Activated naive CD8-positive, alpha-beta T cell treated with anti-CD3 and anti-CD28 coated beads, Interleukin-2, amount 50 U/mL, for 24 hours (primary cell): ENCODE results near the gene CADPS2.

ENCODE experiments used
- ATAC-seq: fragments of 150-1000 bp; cut with Tn5 transposase; one replicate; pipeline ENCODE4 v1.10.0; 2021
- DNase-seq: peaks from one replicate; pipeline ENCODE4 v3.0.0; 2021
- H3K27ac Mint-ChIP-seq: one replicate; pipeline ENCODE4 v1.8.0; 2021; ENCODE audit warnings: mild to moderate bottlenecking, mixed read lengths
- H3K27me3 Mint-ChIP-seq: one replicate; pipeline ENCODE4 v1.8.0; 2021; ENCODE audit warnings: mixed read lengths
- H3K36me3 Mint-ChIP-seq: one replicate; pipeline ENCODE4 v1.8.0; 2021; ENCODE audit warnings: low read depth, mixed read lengths
- H3K4me1 Mint-ChIP-seq: one replicate; pipeline ENCODE4 v1.8.0; 2021; ENCODE audit warnings: mixed read lengths
- H3K4me3 Mint-ChIP-seq: one replicate; pipeline ENCODE4 v1.8.0; 2021; ENCODE audit warnings: mild to moderate bottlenecking, moderate library complexity, mixed read lengths
- H3K9me3 Mint-ChIP-seq: one replicate; pipeline ENCODE4 v1.8.0; 2021; ENCODE audit warnings: mixed read lengths

Gene CADPS2

DNA sequence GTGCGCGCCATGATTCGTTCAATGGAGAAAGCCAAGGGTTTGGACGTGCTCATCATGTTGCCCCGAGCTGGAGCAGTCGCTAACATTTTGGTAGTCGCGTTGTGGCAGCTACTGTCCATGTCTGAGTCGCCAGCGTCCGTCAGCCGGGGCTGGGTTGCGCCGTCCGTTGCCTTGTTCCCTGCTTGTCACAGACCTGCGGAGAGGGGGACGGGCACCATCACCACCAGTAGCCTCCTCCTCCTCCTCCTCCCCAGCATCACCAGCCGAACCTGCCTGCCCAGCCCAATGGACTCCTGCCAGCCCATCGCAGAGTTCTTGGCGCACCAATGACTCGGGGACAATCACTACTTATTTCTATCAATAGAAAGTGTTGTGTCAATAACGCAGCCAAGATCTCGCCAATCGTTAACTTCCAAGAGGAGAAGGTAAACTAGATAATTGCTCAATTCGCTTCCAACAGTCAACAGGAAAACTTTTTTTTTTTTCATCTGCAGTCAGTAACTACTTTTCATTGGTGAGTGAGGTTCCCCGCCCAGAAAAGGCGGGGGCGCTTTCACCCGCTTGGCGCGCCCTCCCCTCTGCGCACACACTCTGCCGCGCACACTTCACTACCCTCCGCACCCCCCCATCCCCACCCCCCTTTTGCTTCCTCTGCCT lies 581.8 kb downstream of the CADPS2 start, which contains the start of gene FEZF1:
Gene FEZF1 (minus strand): TSS at position 432 of the 657 bp plus-strand sequence. CDS start 313 bp downstream, at position 119.
- ATAC-seq: no peak
- Mint-ChIP-seq H3K4me1 (peaks cover 1% of the 10 kb centered on the region), H3K4me3 (no peak within 1 kb of the TSS), H3K27me3 (peaks cover 86% of the 10 kb centered on the region), H3K9me3 (peaks cover under 1% of the 10 kb centered on the region), H3K27ac (no peak within 1 kb of the TSS), H3K36me3 (peaks cover 6% of the 10 kb centered on the region)
- DNase-seq: no peak

DNA sequence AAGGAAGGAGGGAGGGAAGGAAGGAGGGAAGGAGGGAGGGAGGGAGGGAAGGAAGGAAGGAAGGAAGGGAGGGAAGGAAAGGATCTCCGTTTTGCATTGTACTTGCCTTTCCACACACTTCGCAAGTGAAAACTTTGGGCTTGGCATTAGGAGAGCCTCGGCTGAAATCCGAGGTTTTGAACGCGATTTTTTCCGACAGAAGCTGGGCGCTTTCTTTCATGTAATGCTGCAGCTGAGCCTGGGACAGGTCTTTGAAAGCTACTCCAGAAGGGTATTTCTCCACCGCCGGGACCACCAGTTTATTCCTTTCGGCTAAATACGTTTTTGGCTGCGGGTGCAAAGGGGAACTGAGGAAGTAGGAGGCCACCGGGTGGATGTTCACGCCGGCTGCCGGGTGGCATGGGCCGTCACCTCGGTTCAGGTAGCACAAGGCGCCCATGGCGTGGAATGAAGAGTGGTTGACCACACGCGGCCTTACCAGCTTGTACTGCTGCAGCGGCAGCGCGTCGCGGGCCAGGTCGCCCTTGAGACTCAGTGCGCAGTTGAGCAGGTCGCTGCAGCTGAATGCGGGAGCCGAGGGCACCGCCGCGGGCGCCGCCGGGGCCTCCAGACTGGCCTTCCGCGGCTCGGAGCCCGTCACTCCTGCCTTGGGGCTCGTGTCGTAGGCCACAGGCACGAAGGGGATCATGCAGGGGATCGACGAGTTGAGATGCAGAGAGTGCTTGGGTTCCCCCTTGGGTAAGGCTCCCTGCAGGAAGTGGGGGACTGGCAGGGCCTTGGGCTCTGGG lies 582.5 kb downstream of the CADPS2 start:
- Mint-ChIP-seq H3K36me3 (peaks cover 6% of the 10 kb centered on the region), H3K27ac (no peak overlapping the region), H3K9me3 (peaks cover 8% of the 10 kb centered on the region), H3K4me3 (no peak overlapping the region), H3K4me1 (peaks cover 1% of the 10 kb centered on the region), H3K27me3 (peaks cover 86% of the 10 kb centered on the region)
- ATAC-seq: no peak
- DNase-seq: no peak

DNA sequence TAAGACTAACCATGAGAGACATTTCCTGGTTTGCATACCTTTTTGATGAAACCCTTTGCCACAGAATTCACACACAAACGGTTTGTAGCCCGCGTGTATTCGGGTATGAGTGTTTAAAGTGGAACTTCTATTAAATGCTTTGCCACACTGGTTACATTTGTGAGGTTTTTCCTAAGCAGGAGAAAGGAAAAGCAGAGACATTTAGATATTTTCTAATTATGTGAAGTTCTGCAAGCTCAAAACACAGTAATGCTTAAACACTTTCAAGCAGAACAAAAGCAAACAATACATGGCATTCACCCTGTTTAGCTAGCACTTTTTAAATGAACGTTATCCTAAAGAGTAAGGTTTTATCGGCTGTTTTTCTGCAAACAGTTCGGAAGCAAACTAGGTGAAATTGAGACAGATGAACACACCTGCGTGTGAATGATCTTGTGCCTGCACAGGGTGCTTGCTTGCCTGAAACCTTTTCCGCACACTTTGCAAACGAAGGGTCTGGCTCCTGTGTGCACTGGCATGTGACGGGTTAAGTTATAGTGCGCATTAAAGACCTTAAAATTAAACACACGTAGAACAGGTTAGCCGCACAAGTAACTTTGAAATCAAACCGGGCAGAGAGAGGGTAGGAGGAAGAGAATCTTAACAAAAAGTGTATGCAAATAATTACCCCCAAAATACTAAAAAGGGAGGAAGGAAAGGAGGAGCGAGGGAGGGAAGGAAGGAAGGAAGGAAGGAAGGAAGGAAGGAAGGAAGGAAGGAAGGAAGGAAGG lies 583.3 kb downstream of the CADPS2 start:
- ATAC-seq (no peak), DNase-seq (no peak)
- Mint-ChIP-seq H3K36me3 (peaks cover 6% of the 10 kb centered on the region), H3K4me1 (peaks cover 1% of the 10 kb centered on the region), H3K27ac (no peak overlapping the region), H3K9me3 (peaks cover 10% of the 10 kb centered on the region), H3K4me3 (no peak overlapping the region), H3K27me3 (peaks cover 87% of the 10 kb centered on the region)

DNA sequence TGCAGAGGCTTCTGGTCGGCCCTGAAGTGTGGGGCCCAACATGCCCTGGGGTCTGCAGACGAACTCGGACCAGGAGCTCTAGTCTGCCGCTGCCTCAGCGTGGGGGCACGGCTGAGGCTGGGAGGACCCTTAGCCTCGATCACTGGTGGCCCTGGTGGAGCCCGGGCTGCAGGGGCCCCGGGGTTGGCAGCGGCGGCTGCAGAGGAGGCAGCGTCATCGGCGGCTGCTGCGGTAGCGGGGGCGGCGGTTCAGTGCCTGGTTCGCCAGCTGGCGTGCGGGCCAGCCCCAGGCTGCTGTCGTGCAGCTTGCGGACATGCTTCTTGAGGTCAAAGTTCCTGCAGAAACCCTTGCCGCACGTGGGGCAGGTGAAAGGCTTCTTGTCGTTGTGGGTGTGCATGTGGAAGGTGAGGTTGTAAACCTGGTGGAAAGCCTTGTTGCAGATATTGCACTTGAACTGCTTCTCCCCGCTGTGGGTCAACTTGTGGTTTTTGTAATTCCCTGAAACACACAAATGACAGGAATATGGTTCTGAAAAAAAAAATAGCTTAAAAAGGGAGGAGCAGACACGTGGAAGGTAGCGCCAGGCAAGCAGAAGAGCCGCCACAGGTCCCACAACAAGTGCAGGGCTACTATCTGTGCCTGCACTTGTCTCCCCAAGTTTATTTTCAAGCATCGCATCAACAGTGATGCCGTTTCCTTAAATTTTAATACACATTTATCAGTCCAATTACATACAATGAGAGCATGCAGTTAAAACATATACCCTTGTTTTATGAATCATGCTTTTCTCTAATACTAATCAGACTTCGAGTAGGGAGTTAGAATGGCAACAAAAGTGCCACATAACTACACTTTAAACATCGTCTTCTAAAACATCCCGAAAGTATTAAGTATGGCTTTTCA lies 584.2 kb downstream of the CADPS2 start:
- no peak overlapping the region for H3K27ac Mint-ChIP-seq
- no peak for DNase-seq
- peaks cover 6% of the 10 kb centered on the region for H3K36me3 Mint-ChIP-seq
- no peak overlapping the region for H3K4me3 Mint-ChIP-seq
- H3K4me1 Mint-ChIP-seq: peaks cover 1% of the 10 kb centered on the region
- peaks cover 10% of the 10 kb centered on the region for H3K9me3 Mint-ChIP-seq
- no peak for ATAC-seq
- H3K27me3 Mint-ChIP-seq: peaks cover 83% of the 10 kb centered on the region

DNA sequence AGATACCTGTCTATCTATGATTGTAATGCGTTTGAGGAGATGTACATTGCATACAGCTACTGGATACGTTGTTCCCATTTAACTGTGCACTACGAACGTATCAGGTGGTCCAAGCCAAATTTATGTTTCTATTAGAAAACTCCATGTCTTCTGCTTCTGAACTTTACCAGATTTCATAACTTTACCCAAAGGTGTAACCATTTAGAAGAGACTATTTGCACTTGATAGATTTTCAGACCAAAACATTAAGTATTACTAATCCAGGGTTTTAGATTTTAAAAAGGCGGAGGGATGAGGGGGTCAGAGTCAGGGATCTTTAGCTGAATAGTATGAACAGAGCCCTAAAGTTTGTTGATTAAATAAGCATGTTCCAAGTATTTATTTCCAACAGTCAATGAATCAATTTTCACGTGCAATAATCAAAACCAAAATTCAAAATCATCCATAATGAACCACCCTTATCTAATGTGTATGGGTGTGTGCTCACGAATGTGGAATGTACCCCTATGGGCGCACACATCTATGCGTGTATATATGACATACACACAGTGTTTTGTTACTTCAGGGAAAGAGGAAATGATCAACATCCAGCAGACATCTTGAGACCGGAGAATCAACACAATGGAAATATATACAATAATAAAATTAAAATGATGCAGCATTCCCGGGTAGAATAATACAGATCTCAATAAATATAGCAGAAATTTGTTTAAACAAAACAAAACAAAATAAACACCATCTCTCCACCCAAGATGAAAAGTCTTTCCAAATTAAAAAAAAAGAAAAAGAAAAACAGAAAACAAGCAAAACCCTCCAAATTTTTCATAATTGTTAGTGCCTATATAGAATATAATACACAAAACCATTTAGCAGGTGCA lies 585.1 kb downstream of the CADPS2 start:
- Mint-ChIP-seq H3K9me3 (peaks cover 10% of the 10 kb centered on the region), H3K4me1 (peaks cover 1% of the 10 kb centered on the region), H3K27me3 (peaks cover 76% of the 10 kb centered on the region), H3K36me3 (peaks cover 4% of the 10 kb centered on the region), H3K27ac (no peak overlapping the region), H3K4me3 (no peak overlapping the region)
- ATAC-seq (no peak), DNase-seq (no peak)

DNA sequence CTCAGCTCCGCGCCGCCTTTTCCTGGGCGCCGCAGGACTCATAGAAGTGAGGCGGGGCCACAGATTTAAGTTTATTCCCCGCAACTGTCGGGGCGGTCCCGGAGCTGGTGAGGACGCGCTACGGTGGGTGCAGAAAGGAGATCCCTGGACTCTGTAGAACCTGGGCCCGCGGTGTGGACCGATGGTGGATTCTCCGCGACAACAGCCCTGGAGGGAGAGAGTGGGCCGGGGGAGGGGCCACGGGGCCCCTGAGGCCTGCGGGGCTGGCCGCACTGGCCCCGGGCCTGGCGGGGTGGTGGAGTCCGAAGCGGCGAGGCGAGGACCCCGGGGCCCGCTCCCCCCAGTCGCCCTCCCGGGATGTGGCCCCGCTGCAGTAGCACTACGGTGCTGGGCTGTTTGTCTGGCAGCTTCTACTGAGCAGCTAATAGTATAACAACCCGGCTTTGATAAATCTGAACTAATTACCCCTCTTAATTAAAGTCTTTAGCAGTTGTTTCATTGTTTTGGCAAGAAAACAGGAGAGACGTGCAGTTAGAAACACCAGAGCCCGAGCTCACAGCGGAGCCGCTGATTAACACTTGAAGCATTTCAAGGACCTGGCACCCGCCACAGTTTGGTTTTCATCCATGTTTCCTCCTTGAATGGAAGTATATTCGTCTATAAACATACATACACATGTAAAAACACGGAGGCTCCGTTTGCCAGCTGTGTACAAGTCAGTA lies 585.9 kb downstream of the CADPS2 start:
- Mint-ChIP-seq H3K27me3 (peaks cover 68% of the 10 kb centered on the region), H3K36me3 (peaks cover 4% of the 10 kb centered on the region), H3K4me1 (peaks cover 1% of the 10 kb centered on the region), H3K4me3 (no peak overlapping the region), H3K9me3 (peaks cover 10% of the 10 kb centered on the region), H3K27ac (no peak overlapping the region)
- DNase-seq: no peak
- ATAC-seq: peak; percentile 10

DNA sequence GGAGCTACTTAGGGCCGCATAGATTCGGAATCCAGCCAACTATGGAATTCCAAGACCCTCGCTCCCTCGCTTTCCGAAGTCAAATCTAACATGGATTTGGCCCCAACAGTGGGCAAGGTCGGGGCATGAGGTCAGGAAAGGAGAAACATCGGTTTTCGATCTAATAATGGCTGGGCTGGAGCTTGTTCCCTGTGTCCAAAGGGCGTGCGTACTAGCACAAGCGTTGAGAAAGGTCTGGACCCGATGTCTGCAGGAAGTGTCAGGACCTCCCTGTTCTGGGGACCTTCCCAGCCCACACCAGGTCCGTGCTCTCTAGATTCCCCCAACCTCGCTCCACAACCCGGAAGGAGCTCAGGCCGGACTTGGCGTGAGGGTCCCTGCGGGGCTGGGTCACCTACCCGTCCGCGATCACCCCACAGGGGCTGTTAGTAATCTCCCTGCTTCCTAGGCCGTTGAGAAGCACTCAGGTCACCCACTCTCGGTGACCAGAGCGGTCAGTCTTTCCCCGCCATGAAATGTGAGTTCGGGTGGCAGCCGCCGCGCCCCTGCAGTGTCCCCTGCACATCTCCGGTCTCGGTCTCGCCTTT lies 586.5 kb downstream of the CADPS2 start:
- Mint-ChIP-seq H3K36me3 (peaks cover 4% of the 10 kb centered on the region), H3K27me3 (peaks cover 63% of the 10 kb centered on the region), H3K27ac (no peak overlapping the region), H3K4me1 (peaks cover 1% of the 10 kb centered on the region), H3K9me3 (peaks cover 10% of the 10 kb centered on the region), H3K4me3 (no peak overlapping the region)
- DNase-seq (no peak), ATAC-seq (no peak)

DNA sequence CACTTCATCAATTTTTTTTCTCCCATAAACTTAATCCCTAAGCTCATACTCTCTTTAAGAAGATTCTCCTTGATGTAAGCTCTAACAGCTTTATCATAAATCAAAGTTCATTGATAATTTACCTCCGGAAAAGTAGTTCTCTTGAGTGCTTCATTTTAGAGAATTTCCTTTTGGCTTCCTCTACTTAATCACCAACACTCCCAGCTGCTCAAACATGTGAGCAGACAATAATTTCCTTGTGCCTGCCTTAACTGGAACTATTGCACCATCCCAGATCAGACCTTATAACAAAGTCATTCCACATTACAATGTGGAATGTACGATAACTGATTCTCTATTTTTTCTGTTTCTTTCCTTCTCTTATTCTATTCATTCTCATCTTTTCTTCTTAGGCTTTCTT lies 587.6 kb downstream of the CADPS2 start:
- H3K4me3 Mint-ChIP-seq: no peak overlapping the region
- peaks cover 4% of the 10 kb centered on the region for H3K36me3 Mint-ChIP-seq
- H3K27ac Mint-ChIP-seq: no peak overlapping the region
- no peak for DNase-seq
- peaks cover 10% of the 10 kb centered on the region for H3K9me3 Mint-ChIP-seq
- no peak for ATAC-seq
- H3K27me3 Mint-ChIP-seq: peaks cover 54% of the 10 kb centered on the region
- H3K4me1 Mint-ChIP-seq: peaks cover 1% of the 10 kb centered on the region

DNA sequence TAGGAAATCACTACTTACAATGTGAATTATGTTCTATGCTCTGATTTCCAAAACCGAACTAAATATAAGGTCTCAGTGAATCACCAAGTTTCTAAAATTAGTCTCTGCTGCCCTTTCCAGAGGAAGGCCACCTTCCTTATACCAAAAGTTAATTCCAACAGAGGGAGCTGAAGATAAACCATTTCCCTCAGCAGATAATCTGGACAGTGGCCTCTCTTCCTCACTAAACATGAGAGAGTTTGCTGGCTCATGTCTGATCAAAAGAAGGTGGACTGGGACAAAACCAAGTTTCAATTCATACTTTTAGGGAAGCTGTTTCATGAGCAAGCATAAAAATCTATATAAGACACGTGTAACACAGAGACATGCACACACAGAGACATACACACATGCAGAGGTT lies 588.1 kb downstream of the CADPS2 start:
- DNase-seq: no peak
- Mint-ChIP-seq H3K27me3 (peaks cover 50% of the 10 kb centered on the region), H3K9me3 (peaks cover 10% of the 10 kb centered on the region), H3K36me3 (peaks cover 2% of the 10 kb centered on the region), H3K4me3 (no peak overlapping the region), H3K27ac (no peak overlapping the region), H3K4me1 (no peaks in the 10 kb centered on the region)
- ATAC-seq: no peak

DNA sequence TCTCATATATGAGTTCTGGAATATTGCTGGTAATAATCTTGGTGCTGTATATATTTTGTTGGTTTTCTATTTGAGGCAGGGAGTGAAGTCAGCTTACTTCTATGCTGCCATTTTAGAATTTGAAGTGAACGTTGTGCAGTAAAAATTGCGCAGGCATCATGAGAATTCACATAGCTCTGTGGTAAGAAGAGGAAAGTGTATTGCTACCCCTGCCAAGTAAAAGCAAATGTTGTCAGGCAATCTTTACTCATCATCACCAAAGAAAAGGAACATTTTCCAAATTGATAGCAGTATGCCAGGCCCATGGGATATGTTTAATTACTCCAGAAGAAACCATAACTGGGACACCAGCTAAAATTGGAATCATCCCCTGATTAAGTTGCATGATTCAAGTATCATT lies 595.1 kb downstream of the CADPS2 start:
- Mint-ChIP-seq H3K36me3 (no peaks in the 10 kb centered on the region), H3K4me3 (no peak overlapping the region), H3K27ac (no peak overlapping the region), H3K9me3 (peaks cover 9% of the 10 kb centered on the region), H3K4me1 (no peaks in the 10 kb centered on the region), H3K27me3 (peaks cover 2% of the 10 kb centered on the region)
- DNase-seq (no peak), ATAC-seq (no peak)

DNA sequence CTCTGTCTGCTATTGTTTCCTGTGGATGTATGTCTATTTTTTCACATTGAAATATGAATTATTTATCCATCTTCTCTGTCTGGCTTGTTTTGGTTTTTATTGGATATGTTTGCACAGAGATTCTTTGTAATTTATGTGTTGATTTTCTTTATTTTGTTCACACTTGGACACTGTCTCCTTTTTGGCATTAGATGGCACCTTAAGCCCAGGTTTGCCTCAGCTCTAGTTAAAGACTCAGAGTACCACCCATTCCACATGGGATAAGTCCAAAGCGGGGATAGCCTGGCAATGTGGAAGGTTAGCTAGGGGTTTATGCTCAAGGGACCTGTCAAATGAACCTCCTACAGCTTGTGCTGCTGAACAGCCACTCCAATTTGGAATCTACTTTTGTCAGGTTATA lies 595.8 kb downstream of the CADPS2 start:
- H3K27ac Mint-ChIP-seq: no peak overlapping the region
- no peak for ATAC-seq
- H3K4me3 Mint-ChIP-seq: no peak overlapping the region
- no peaks in the 10 kb centered on the region for H3K4me1 Mint-ChIP-seq
- H3K36me3 Mint-ChIP-seq: no peaks in the 10 kb centered on the region
- DNase-seq: no peak
- H3K27me3 Mint-ChIP-seq: peaks cover 2% of the 10 kb centered on the region
- H3K9me3 Mint-ChIP-seq: peaks cover 9% of the 10 kb centered on the region

DNA sequence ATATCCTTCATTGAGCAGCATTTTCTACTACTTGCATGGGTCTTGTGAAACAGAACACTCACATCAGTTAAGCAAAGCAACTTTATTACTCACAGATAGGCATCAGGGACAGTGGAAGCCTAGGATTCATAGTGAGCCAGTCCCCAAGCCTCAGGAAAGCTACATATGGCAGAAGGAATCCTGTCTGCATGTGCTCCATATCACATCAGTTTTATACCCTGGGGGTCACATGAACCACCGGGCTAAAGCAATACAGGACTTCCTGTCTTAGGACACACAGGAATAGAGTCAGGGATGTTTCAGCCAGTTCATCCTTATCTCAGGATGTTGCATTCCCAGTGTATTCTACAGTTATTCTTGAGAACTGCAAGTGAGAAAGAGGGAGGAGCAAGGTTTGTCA lies 596.8 kb downstream of the CADPS2 start:
- Mint-ChIP-seq H3K36me3 (no peaks in the 10 kb centered on the region), H3K27me3 (peaks cover 2% of the 10 kb centered on the region), H3K4me1 (no peaks in the 10 kb centered on the region), H3K27ac (no peak overlapping the region), H3K4me3 (no peak overlapping the region), H3K9me3 (peaks cover 9% of the 10 kb centered on the region)
- DNase-seq (no peak), ATAC-seq (no peak)
